OCI-M1 (cell line): ENCODE data around the gene CALHM5.

Source experiments
- DNase-seq: peaks from one replicate; lab custom pipeline; 2025; lab: John Stamatoyannopoulos, UW

Gene CALHM5

DNA sequence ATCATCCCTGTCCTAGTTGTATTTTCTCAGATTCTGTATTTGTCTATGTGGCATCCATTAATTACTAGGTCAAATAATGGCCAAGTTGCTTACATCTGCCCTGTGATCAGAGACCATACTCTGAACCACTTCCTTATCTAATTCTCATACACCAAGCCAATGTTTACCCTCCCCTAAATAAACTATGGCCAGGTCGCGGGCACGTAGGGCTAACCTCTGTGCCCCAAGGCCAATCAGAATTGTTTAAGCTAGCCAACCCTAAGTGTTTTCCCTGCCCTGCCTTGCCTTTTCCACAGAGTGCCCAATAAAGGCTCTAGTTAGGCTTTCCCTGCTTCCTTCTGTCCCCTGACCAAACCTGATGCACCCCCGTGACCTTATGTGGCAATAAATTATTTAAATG, 39.4 kb downstream of the CALHM5 start:
- DNase-seq, result no peak

DNA sequence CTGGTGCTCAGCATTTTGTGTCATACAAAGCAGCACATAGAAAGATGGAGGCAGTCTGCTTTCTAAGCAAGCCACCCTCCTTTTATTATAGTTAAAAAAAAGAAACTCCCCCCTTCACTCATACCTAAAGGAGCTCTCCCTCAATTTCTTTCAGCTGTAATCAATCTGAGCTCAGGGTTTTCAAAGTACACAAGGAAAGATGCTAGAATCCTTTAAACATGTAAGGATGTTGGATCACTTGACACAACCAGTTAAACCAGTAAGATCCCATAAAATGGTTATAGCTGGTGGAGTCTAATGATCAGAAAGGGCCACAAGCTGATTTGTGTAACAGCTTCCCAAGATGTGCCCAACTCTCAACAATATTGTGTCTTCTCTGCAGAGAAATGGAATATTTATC, 42.0 kb downstream of the CALHM5 start, which contains the start of gene CALHM4:
TSS of gene CALHM4 (plus strand) at position 301 of the 400 bp plus-strand sequence. CDS start at position 344, 43 bp downstream.
- DNase-seq, result no peak

DNA sequence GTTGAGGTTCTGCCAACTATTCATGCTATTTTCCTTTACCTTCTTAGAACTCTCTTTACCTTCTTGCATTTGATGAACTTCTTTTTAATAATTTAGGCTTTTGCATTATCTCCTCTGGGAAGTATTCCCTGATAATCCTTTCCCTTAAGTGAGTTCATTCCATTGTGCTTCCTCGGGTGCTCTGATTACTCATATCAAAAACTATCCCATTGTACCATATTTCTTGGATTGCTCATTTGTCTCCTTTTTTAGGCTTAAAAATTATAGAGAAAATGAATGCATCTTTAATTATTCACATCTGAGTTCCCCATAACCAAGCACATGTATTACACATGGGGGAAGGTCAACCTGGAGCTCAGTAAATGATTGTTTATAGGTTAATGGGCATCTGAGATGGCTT, 44.6 kb downstream of the CALHM5 start:
- DNase-seq, result no peak

DNA sequence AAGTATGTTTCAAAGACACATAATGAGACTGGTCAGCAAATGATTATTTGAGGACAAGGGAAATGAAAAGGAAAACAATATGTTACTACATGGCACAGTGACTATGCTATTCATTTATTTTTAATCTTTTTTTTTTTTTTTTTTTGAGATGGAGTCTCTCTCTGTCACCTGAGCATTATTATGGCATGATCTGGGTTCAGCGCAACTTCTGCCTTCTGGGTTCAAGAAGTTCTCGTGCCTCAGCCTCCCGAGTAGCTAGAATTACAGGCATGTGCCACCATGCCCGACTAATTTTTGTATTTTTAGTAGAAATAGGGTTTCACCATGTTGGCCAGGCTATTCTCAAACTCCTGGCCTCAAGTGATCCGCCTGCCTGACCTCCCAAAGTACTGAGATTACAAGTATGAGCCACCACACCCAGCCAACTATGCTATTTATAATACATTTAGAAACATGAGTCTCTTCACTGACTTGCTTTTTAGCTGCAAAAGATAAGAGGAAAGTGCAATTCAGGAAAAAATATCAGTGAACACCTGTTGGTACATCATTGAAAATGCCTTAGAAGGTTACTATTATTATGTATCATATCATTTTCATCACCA, 45.5 kb downstream of the CALHM5 start:
- DNase-seq, result no peak

DNA sequence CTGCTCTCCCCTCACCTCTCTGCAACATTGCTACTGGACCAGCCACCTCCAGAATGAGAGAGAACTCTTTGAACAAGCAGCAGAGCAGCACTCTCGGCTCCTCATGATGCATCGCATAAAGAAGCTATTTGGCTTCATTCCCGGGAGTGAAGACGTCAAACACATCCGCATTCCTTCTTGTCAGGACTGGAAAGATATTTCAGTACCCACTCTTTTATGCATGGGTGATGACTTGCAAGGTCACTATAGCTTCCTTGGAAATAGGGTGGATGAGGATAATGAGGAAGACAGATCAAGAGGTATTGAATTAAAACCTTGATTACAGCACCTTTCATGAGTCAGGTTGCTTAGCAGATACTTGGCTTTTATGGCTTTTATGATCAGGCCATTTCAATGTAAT, 46.5 kb downstream of the CALHM5 start:
- DNase-seq, result no peak

DNA sequence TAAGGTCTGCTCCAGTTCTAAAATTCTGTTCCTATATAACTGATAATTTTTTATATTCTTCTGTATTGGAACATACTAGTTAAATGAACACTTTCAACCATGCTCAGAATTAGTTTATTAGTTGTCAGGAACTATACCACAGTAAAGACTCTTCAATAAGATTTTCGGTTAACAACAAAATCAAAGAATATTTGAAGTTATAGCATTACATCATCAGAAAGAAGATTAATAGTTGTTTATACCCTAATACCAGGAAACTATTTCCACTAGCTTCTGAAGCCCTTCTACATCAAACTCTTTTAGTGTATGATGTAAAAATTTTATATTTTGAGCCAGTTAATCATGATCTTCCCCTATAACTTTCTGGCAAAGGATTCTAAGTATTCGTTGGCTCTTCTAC, 48.7 kb downstream of the CALHM5 start:
- DNase-seq, result no peak

DNA sequence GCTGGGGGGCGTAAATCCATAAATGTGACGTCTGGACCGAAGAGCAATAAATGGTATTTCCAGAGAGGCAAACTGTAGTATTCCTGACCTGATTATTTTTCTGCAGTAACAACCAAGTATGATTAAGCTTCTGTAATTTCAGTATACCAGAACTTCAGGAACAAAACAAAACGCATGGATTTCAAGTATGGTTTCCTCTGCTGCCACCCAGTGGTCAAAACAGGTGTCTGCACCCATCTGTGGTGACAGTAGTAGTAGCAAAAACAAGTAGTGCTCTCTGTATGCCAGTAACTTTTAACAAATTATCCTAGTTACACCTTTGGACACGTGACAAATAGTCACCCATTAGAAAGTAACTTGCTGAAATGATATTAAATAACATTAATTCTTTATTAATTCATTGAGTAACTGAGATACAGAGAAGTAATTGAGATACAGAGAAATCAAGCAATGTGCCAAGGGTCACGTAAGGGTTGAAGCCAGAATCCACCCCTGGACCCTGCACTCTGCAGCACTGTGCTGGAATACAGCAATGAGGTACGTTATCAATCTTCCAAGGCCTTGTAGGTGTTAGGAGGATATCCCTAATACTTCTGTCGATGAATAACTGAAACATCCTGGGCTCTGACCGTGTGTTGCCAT, 50.1 kb downstream of the CALHM5 start:
- peak; percentile 90 for DNase-seq

DNA sequence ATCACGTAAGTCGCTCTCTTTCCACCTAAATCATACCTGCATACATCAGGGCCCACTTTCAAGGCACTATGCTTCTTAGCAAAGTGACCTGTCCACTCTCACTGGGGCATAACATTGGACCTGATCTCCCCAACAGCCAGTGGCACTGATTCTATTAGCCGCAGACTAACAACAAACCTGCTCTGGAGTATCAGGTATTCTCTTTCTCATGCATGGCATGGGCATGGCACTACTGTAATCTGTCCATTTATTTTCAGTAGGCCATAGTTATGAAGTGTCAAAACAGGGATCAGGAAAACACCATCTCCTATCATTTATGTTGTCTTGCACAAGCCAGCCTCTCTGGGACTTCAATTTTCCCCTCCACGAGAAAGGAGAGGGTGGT, 50.6 kb downstream of the CALHM5 start:
- DNase-seq, result no peak

DNA sequence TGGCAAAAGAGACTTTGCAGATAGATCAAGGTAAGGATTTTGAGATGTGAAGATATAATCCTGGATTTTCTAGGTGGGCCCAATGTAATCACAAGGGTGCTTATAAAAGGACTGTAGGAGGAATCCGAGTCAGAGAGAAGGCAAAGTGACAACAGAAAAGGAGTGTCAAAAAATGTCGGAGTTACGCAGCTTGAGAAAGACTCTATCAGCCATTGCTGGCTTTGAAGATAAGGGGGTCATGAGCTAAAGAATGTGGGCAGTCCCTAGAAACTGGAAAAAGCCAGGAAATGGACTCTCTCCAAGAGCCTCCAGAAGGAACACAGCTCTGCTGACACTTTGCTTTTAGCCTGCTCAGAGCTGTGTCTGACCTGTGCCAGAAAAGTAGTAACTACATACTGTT, 51.2 kb downstream of the CALHM5 start:
- peak; percentile 47 for DNase-seq

DNA sequence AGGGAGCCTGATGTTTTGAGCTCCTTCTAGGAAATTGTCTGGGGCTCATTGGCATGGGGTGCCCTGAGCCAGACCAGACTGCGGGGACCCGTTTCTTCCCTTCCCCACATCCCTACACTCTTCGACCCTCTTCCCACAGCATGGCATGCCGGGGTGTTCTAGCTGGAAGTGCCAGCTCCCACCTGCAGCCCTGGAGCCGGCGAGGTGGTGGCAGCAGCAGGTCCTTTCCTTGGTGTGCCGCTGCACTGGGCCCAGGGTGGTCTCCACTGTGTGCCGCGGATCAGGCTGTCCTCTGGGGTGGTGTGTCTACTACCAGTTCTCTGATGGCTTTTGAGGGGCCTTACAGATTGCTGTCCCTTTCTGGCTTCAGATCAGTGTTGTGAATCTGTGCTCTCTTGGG, 52.4 kb downstream of the CALHM5 start:
- DNase-seq, result no peak

DNA sequence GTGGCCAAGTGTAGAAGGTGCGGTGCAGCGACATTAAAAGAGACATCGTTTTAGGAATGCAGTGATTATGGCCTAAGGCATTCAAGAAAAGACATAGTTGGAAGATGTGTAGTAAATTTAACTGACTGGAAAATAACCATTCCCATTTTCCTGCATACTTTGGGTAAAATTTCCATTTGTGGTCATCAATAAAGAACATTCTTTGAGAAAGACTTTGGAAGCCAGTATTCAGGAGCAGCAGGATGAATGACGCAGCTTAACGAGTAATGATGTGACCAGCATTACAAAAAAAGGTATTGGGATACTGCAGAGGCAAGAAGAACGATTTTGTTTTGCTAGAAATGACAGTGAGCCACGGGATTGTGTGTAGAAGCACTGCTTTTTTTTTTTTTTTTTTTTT, 52.9 kb downstream of the CALHM5 start:
- DNase-seq, result no peak

DNA sequence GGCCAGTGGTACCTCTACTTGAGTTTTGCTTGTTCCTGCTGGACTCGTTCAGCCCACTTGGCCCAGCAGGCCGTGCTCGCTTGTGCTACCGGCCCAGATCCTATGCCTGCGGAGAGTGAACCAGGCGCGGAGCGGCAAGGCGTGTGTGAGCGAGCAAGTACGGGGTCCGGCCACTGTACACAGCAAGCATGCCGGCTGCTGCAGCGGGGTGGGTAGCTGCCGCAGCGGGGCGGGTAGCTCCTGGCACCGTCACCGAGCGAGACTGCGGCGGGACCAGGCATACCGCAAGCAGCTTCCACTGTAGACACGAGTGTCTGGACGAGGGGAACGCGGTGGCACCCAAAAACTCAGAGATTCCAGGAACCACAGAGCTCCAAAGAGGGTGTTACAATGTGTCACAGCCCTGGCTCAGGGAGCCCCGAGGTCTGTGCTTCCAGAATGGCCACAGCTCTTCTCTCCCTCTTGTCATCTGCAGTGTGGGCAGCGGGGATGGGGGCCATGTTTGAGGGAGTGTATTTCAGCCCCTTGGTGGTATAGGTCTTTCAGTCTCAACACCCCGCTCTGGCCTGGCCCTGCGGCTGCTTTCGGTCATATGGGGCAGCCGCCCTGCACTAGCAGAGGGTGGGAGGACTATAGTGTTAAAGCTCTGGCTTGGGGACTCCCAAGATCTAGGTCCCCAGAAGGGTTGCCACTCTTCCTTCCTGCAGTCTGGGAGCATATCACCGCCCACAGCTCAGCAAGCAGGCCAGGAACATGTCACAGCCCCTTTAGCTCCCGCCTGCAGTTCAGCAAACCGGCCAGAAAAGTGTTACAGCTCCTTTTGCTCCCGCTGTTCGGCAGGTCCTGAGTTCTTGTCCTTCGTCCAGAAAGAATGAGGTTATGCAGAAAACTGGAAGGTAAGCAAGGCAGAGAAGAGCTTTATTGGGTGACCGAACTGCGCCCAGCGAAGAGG, 53.8 kb downstream of the CALHM5 start:
- DNase-seq, result no peak

DNA sequence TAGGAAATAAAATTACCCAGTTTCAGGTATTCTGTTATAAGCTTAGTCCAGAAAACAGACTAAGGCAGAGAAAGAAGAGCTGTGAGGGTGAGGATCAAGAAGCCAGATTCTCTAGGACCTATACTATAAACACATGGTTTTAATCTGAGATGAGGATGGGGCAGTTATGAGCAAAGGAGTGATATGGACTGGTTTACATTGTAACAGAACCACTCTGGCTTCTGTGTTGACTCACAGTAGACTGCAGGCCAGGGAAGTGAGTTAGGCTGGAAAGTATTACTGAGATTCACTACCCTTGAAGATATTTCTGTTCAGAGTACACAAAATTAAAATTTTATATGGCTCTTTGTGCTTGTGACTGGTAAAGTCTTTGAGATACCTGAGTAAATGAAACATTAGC, 56.7 kb downstream of the CALHM5 start:
- no peak for DNase-seq

DNA sequence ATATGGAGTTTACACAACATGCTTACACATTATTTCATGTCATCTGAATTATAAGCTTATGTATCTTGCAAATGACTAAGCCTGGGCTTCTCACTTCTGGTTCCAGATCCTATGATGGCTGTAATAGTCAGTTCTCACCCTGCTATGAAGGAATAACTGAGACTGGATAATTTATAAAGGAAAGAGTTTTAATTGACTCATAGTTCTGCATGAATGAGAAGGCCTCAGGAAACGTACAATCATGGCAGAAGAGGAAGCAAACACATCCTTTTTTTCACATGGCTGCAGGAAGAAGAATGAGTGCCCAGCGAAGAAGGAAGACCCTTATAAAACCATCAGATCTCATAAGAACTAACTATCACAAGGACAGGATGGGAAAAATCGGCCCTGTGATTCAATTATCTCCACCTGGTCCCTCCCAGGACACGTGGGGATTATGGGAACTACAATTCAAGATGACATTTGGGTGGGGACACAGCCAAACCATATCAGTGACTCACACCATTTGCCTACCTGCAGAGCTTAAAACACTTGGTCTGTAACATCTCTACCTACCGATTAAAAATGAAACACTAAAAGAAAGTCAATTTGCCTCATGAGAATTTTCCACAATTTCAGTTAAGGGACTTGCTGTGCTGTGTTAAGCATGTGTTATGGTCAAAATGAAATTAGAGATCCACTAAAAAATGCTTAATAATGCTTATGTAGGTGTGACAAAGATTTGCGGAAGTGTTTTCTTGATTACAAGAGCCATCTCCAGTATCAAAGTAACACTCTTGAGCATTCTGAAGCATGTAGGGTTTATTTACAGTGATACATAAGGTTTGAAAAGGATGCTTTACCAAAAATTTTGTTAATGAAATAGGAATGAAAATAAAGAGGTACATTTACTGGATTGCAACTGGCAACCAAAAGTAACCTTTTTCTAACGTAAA, 57.6 kb downstream of the CALHM5 start:
- DNase-seq, result no peak

DNA sequence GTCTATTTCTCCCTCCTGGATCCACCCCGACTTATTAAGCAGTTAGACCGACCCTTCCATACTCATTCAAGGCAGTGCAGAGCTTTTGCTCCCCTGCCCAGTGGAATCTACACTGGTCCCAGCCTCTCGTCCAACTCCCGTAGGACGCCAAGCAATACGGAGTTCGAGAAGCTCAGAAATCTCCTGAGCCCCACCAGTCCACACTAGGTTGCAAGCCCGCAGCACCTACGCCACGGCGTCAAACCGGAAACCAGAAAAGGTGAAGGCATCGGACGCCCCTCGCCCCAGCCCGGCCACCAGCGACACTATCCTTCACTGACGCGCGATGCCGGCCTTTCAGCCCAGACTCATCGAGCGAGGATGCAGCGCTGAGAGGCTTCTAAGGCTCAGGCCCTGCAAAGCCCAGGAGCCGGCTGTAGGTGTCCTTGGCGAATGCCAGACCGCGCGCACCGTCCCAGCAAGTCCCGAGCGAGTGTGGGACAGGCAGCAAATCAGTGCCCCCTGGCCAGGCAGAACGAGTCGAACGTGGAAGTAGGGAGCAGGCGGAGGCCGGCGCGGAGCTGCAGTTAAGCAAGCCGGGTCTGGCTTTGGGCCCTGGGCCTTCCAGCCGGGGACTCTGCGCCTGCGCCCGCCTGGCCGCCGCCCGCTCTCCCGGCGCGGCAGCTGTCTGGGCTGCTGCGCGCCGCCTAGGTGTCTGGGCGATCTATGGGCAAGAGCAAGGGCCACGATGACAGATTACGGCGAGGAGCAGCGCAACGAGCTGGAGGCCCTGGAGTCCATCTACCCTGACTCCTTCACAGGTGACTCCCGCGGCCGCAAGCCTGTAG, 59.6 kb downstream of the CALHM5 start, which contains the start of gene RWDD1:
TSS of gene RWDD1 (plus strand) at position 649 of the 827 bp plus-strand sequence. CDS start at position 728, 79 bp downstream.
- DNase-seq, result peak; percentile 99

DNA sequence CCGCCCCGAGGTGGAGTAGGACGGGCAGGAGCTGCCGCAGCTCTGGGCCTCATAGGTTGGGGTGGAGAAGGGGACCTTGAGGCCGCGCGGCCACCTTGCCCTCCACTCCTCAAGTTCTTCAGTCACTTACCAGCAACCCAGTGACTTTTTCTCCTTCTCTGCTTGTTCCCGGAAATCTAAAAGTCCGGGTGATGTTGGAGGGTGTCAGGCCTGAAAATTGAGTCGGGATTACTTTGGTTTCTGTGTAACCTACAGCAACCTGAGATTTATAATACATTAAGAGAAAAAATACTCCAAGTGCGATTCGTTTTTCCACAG, 60.2 kb downstream of the CALHM5 start:
- no peak for DNase-seq

DNA sequence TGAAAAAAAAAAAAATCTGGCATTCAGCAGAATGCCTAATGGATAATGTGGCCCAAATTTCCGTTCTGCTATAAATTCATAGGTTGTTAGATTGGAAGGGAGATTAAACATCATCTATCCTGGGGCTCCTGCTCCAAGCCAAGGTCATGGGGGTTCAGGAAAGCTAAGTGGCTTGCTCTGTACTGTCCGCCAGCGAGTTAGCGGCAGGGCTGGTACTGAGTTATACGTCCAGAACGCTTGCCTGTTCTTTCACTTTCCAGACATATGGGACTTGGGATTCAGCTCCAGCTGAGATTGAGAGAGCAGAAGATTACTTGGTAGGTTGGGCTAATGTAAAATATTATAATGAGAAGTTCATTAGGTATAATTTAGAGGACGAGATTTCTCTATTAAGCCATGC, 60.7 kb downstream of the CALHM5 start:
- peak; percentile 46 for DNase-seq
